ENCODE measurements around the gene LRIT3. TPM values are rescaled to one million over a fixed set of nuclear protein-coding genes. Genes with fewer than 3 reads are reported as not detected.

LRIT3 gene
- polyA plus RNA-seq, 3 donors, result 0.07 TPM; not detected in 2

DNA sequence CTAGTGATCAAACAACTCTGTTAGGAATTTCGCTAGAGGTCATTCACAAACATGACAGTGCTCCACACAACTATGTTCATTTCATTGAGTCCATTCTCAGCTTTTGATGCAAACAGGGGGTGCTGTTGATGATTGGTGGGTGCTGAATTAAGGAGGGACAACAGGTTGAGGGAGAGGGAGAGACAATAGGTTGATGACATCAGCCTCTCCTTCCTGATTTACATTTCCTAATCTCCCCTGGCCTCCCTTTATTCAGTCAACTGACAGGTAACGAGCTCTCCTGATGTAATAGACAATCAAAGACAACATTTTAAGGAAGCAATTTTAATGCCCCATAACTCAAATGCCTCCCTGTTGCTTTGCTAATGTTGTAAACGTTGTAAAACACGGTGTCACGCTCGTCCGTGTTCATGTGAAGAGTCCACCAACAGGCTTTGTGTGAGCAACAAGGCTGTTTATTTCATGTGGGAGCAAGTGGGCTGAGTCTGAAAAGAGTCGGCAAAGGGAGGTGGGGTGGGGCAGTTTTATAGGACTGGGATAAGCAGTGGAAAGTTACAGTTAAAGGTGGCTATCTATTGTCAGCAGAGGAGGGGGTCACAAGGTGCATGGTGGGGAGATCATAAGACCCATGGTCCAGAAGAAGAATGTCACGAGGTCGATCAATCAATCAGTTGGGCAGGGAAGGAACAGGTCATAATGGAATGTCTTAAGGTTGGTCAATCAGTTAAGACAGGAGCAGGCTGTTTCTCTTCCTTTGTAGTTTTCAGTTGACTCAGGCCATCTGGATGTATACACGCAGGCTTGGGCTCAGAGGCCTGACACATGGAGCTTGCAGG lies 37.1 kb upstream of the LRIT3 start:
- Mint-ChIP-seq H3K9me3 (no peaks in the 10 kb centered on the region), H3K4me3 (no peak overlapping the region), H3K27ac (no peak overlapping the region), H3K4me1 (peaks cover 16% of the 10 kb centered on the region), H3K27me3 (ENCODE audit: low read depth in 3 of 3) (peaks cover 0 to 2% (median 0%) of the 10 kb centered on the region in 3 donors), H3K36me3 (no peaks in the 10 kb centered on the region)
- Histone ChIP-seq H2AFZ (ENCODE audit: insufficient read depth, low read depth, low read length, poor library complexity, severe bottlenecking) (no peak overlapping the region), H3K4me1 (ENCODE audit: control insufficient read depth in 1 of 2, insufficient read depth in 2 of 2, low read length in 2 of 2) (peaks cover 12 to 20% of the 10 kb centered on the region in 2 donors), H3K9ac (ENCODE audit: insufficient read depth, low read length, poor library complexity, severe bottlenecking) (no peak overlapping the region), H3K27ac (ENCODE audit: low read depth in 1 of 2, low read length in 2 of 2) (no peak overlapping the region), H3K9me3 (replicated peaks in 1 of 2; ENCODE audit: control insufficient read depth in 1 of 2, insufficient read depth in 1 of 2, low read length in 2 of 2) (no peaks in the 10 kb centered on the region), H3K4me2 (replicated peaks; ENCODE audit: extremely low read depth, low read length, poor library complexity, severe bottlenecking) (no peak overlapping the region), H4K20me1 (ENCODE audit: insufficient read depth, low read length) (no peaks in the 10 kb centered on the region), H3K79me2 (ENCODE audit: insufficient read depth, low read length) (peaks cover 3% of the 10 kb centered on the region), H3K4me3 (replicated peaks in 1 of 3; ENCODE audit: low read depth in 2 of 3, low read length in 3 of 3) (no peak overlapping the region), H3K36me3 (replicated peaks in 1 of 2; ENCODE audit: control insufficient read depth in 1 of 2, insufficient read depth in 2 of 2, low read length in 2 of 2) (no peaks in the 10 kb centered on the region), H3K27me3 (ENCODE audit: control insufficient read depth in 2 of 2, insufficient read depth in 2 of 2, low read length in 2 of 2) (no peaks in the 10 kb centered on the region)
- intact Hi-C loops (cut with micrococcal nuclease), result loop anchor here in 1 of 2 donors (5.0 to 10.0 kb wide), 2 partner anchors 106 to 248 kb away; partner anchors contain the start of genes CASP6 and MCUB
- TF ChIP-seq, protein P1, sequence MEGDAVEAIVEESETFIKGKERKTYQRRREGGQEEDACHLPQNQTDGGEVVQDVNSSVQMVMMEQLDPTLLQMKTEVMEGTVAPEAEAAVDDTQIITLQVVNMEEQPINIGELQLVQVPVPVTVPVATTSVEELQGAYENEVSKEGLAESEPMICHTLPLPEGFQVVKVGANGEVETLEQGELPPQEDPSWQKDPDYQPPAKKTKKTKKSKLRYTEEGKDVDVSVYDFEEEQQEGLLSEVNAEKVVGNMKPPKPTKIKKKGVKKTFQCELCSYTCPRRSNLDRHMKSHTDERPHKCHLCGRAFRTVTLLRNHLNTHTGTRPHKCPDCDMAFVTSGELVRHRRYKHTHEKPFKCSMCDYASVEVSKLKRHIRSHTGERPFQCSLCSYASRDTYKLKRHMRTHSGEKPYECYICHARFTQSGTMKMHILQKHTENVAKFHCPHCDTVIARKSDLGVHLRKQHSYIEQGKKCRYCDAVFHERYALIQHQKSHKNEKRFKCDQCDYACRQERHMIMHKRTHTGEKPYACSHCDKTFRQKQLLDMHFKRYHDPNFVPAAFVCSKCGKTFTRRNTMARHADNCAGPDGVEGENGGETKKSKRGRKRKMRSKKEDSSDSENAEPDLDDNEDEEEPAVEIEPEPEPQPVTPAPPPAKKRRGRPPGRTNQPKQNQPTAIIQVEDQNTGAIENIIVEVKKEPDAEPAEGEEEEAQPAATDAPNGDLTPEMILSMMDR (IDR thresholded peaks at IDR 0.05), result no peak
- WGBS (ENCODE audit: insufficient coverage), result 96% methylated on average over 5 of the region's 11 CpGs
- no peak for DNase-seq

DNA sequence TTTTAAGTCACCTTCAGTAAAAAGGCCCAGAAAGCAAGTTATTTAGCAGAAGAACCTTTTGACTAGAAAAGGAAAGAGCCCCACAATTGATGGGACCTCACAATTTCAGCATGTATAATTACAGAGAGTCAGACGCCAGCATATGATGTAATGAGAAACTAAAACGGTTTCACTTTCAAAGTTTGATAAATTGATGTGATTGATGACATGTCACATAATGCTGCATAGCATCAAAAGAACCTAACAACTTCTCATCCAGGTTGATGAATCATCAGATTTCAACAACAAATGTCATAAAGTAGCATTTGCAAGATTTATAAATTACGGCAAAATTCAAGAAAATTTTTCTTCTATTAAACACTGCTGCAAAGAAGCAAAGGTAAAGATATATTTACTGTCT lies 36.2 kb upstream of the LRIT3 start:
- H3K27me3 ChIP-seq (ENCODE audit: control insufficient read depth in 2 of 2, insufficient read depth in 2 of 2, low read length in 2 of 2), result no peaks in the 10 kb centered on the region
- Mint-ChIP-seq H3K4me1 (peaks cover 25% of the 10 kb centered on the region), H3K9me3 (no peaks in the 10 kb centered on the region), H3K4me3 (no peak overlapping the region), H3K27ac (no peak overlapping the region), H3K36me3 (no peaks in the 10 kb centered on the region), H3K27me3 (ENCODE audit: low read depth in 3 of 3) (peaks cover 0 to 2% (median 1%) of the 10 kb centered on the region in 3 donors)
- TF ChIP-seq, protein P1 (IDR thresholded peaks at IDR 0.05), result no peak
- H3K4me1 ChIP-seq (ENCODE audit: control insufficient read depth in 1 of 2, insufficient read depth in 2 of 2, low read length in 2 of 2), result peaks cover 20 to 29% of the 10 kb centered on the region in 2 donors
- no peaks in the 10 kb centered on the region for H3K9me3 ChIP-seq (replicated peaks in 1 of 2; ENCODE audit: control insufficient read depth in 1 of 2, insufficient read depth in 1 of 2, low read length in 2 of 2)
- H3K36me3 ChIP-seq (replicated peaks in 1 of 2; ENCODE audit: control insufficient read depth in 1 of 2, insufficient read depth in 2 of 2, low read length in 2 of 2), result no peaks in the 10 kb centered on the region
- peaks cover 13% of the 10 kb centered on the region for H3K79me2 ChIP-seq (ENCODE audit: insufficient read depth, low read length)
- no peak for DNase-seq
- H3K27ac ChIP-seq (ENCODE audit: low read depth in 1 of 2, low read length in 2 of 2), result no peak overlapping the region
- H3K4me2 ChIP-seq (replicated peaks; ENCODE audit: extremely low read depth, low read length, poor library complexity, severe bottlenecking), result no peak overlapping the region
- no peak overlapping the region for H3K9ac ChIP-seq (ENCODE audit: insufficient read depth, low read length, poor library complexity, severe bottlenecking)
- no peak overlapping the region for H2AFZ ChIP-seq (ENCODE audit: insufficient read depth, low read depth, low read length, poor library complexity, severe bottlenecking)
- intact Hi-C loops (cut with micrococcal nuclease), result loop anchor here in 1 of 2 donors (5.0 to 10.0 kb wide), 2 partner anchors 107 to 249 kb away; partner anchors contain the start of genes CASP6 and MCUB
- no peaks in the 10 kb centered on the region for H4K20me1 ChIP-seq (ENCODE audit: insufficient read depth, low read length)
- no CpG with 5 or more reads among the region's 3 CpGs for WGBS (ENCODE audit: insufficient coverage)
- no peak overlapping the region for H3K4me3 ChIP-seq (replicated peaks in 1 of 3; ENCODE audit: low read depth in 2 of 3, low read length in 3 of 3)
